ACHN (cell line): Measurements from ENCODE around the gene SMOC2.

Source experiments
- DNase-seq: peaks from one replicate; pipeline ENCODE4 v3.0.0-alpha.2; 2015
- in situ Hi-C: cut with HindIII; loops from 2 replicates; pipeline ENCODE4 v1.10.0; 2017; ENCODE audit warnings: low sequenced_read_pairs, low pct_ligation_motif_present, low pct_unique_long_range_greater_than_20kb

The SMOC2 gene

GRCh38 chr6:168438783-168439520, 2.0 kb upstream of the SMOC2 start:
- no peak for DNase-seq
- in situ Hi-C loops: no loop called here

DNA sequence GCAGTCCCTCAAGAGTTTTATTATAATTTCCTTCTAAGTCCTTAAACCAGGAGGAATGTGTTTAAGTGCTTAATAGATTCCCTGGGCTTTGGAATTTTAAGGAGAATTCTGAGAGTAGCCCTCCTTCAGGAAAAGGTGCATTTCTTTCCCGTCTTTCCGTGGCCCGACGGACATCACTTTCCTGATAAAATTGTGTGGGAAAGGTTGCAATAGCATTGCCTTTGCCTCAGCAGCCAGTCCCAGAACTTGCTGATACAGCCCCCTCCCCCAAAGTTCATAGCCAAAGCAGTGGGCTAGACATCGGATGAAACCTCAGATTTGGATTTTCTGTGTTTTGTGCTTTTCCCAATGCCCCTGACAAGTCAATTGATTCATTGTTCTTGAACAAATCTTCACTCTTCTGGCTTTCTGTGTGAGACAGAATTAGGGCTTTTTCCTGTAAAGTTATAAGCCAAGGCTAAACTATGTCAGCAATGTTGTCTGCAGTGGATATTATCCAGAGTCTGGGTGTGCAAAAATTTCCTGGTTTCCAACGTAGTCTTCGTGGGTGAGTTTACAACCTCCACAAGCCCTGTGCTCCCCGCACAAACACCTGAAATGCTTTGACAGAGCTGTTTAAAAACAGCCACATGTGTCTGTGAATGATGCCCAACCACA, 1.1 kb upstream of the SMOC2 start:
- in situ Hi-C loops: no loop called here
- DNase-seq: no peak

- in situ Hi-C loops: no loop called here
- DNase-seq: no peak
Measured at GRCh38 chr6:168441434-168442391, 729 bp downstream of the SMOC2 start.

- in situ Hi-C loops: no loop called here
Measured at GRCh38 chr6:168442646-168443045, 1.7 kb downstream of the SMOC2 start.

DNA sequence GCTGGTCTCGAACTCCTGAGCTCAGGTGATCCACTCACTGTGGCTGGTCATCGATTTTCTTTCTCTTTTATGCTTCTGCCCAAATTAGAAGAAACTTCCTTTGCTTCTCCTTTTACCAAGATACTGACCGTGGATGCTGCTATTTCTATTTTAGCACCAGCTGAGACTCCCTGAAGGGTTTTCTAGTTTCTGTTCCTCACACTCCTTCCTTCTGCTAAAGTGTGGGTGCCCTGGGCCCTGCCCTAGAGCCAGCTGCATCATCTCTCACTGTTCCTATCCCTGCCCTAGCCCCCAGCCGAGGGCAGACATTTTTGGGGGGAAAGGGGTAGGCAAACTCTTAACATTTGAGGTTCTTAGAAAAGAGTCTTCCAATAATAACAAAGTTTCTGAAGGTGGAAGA, 6.3 kb downstream of the SMOC2 start:
- in situ Hi-C loops: no loop called here
- DNase-seq: no peak

More at GRCh38 chr6:168442646-168443045, 1.7 kb downstream of the SMOC2 start:
- DNase-seq: no peak

GRCh38 chr6:168447700-168448099, 6.7 kb downstream of the SMOC2 start:
- in situ Hi-C loops: no loop called here

DNA sequence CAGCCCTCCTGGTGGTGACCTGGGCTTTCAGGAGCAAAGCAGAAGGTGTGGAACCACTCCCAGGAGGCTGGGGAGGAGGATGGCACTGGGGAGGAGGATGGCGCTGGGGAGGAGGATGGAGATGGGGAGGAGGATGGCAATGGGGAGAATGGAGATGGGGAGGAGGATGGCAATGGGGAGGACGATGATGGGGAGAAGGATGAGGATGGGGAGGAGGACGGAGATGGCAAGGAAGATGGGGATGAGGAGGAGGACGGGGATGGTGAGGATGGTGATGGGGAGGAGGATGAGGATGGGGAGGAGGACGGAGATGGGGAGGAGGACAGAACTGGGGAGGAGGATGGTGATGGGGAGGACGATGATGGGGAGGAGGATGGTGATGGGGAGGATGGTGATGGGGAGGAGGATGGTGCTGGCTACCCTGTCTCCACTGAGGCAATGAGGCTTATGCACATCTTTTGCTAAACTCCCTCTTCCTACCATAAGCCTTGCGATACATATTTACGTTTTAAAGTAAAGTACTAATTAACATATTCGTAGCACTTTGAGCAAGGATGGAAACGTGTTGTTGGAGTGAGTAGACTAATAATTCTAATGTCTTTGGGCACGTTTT, 7.4 kb downstream of the SMOC2 start:
- in situ Hi-C loops: no loop called here
- DNase-seq: no peak

More at GRCh38 chr6:168447700-168448099, 6.7 kb downstream of the SMOC2 start:
- DNase-seq: no peak

- DNase-seq: no peak
- in situ Hi-C loops: no loop called here
Measured at GRCh38 chr6:168450917-168451316, 9.9 kb downstream of the SMOC2 start.

- DNase-seq: no peak
- in situ Hi-C loops: no loop called here
Measured at GRCh38 chr6:168451805-168452517, 11.0 kb downstream of the SMOC2 start.

GRCh38 chr6:168452685-168453377, 11.8 kb downstream of the SMOC2 start:
- in situ Hi-C loops: no loop called here
- no peak for DNase-seq

GRCh38 chr6:168455847-168456530, 15.0 kb downstream of the SMOC2 start:
- in situ Hi-C loops: no loop called here
- DNase-seq: no peak

DNA sequence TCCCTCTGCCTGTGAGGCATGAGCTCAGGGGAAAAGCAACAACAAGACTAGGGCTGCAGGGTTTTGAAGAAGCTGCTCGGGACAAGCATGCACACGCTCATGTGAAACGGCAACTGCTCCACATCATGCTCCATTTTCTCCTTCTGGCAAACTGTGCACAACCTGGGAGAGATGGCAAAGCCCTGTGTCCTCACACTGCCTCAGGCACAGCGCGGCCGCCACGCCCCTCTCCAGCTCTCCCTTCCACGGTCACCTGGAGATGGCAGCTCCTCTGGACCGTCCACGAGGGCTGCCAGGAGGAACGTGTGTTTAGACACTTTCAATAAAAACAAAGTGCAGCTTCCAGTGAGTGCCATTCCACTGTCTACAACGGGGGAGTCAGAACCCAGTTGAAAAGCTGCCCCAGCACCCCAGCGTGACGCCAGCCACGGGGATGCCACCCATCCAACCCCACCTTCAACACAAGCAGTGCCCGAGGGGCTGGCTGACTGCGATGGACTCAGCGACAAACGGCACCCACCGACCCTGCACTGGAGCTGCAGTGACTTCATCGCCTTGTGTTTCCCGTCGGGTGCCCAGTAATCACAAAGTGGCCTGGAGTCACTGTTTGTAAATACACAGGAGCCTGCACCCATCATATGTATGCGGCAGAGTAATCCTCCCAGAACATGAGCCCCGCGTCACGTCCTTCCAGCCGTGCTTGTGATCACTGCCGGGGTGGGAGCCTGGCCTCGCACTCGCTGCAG, 16.1 kb downstream of the SMOC2 start:
- in situ Hi-C loops: no loop called here

GRCh38 chr6:168457653-168457934, 16.6 kb downstream of the SMOC2 start:
- in situ Hi-C loops: no loop called here
- no peak for DNase-seq

More for the DNA sequence above, 16.1 kb downstream of the SMOC2 start:
- no peak for DNase-seq

DNA sequence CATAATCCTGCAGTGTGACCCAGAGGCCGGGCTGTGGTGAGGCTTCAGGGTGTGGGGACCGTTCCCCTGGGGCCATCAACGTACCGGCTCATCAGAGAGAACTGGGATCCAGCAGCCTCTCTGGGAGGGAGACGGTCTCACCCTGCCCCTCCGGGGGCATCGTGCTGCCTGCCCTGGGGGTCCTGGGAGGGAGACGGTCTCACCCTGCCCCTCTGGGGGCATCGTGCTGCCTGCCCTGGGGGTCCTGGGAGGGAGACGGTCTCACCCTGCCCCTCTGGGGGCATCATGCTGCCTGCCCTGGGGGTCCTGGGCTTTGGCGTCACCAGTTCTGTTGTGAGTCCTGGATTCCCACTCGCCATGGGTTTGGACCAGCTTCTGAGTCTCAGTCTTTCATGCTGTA, 17.1 kb downstream of the SMOC2 start:
- no peak for DNase-seq
- in situ Hi-C loops: no loop called here

GRCh38 chr6:168459572-168459971, 18.6 kb downstream of the SMOC2 start:
- DNase-seq: no peak
- in situ Hi-C loops: no loop called here

- in situ Hi-C loops: no loop called here
- DNase-seq: no peak
Measured at GRCh38 chr6:168462289-168462853, 21.4 kb downstream of the SMOC2 start.
